ENCODE data around the gene DCTPP1.
"Not testable (repeated sequence)": the region's sequence is repeated elsewhere in the genome, so short reads cannot be mapped to it uniquely, and the experiment has no call there.

DCTPP1 gene

GRCh38 chr16:30409125-30410060, 20.4 kb downstream of the DCTPP1 start:
- peak; percentile 51 for DNase-seq

- DNase-seq, result no peak
Measured at GRCh38 chr16:30407804-30408534, 21.9 kb downstream of the DCTPP1 start.

GRCh38 chr16:30407102-30407803, 22.6 kb downstream of the DCTPP1 start, which contains the start of gene ZNF771:
TSS of gene ZNF771 (plus strand) at chr16:30407606. CDS start at chr16:30408054, 448 bp downstream.
- DNase-seq, result peak; percentile 61

GRCh38 chr16:30406795-30407101, 23.1 kb downstream of the DCTPP1 start:
- DNase-seq, result no peak

- DNase-seq, result no peak
Measured at GRCh38 chr16:30401768-30402425, 27.9 kb downstream of the DCTPP1 start.

- no peak for DNase-seq
Measured at GRCh38 chr16:30399435-30400186, 30.2 kb downstream of the DCTPP1 start.

GRCh38 chr16:30398661-30399434, 31.0 kb downstream of the DCTPP1 start:
- no peak for DNase-seq

- no peak for DNase-seq
Measured at GRCh38 chr16:30397776-30398660, 31.8 kb downstream of the DCTPP1 start.

- no peak for DNase-seq
Measured at GRCh38 chr16:30397056-30397455, 32.8 kb downstream of the DCTPP1 start.

- DNase-seq, result not testable (repeated sequence)
Measured at GRCh38 chr16:30396627-30397026, 33.2 kb downstream of the DCTPP1 start.

- DNase-seq, result no peak
Measured at GRCh38 chr16:30395992-30396585, 33.7 kb downstream of the DCTPP1 start.

GRCh38 chr16:30395155-30395991, 34.5 kb downstream of the DCTPP1 start, which contains the start of gene ZNF48:
TSS of gene ZNF48 (plus strand) at chr16:30395420. CDS start at chr16:30395795, 375 bp downstream.
- peak; percentile 69 for DNase-seq

- no peak for DNase-seq
Measured at GRCh38 chr16:30394592-30395154, 35.2 kb downstream of the DCTPP1 start.

- DNase-seq, result no peak
Measured at GRCh38 chr16:30383521-30383920, 46.3 kb downstream of the DCTPP1 start.

GRCh38 chr16:30382111-30382881, 47.5 kb downstream of the DCTPP1 start, which contains the start of gene SEPTIN1:
TSS of gene SEPTIN1 (minus strand) at chr16:30382561. CDS start at chr16:30382542, 19 bp downstream.
- no peak for DNase-seq

- DNase-seq, result no peak
Measured at GRCh38 chr16:30381291-30382041, 48.4 kb downstream of the DCTPP1 start.

- no peak for DNase-seq
Measured at GRCh38 chr16:30380803-30381208, 49.0 kb downstream of the DCTPP1 start.

All from NCI-H446 treated with DMSO at 0.1 percent for 48 hours (cell line).